Upper lobe of left lung (tissue), 4 donors: Measurements from ENCODE around the gene MDK.

Experiments
- EP300 ChIP-seq, 4 donors: sonication (generic); formaldehyde crosslinking; IDR thresholded peaks; one replicate each; pipeline ENCODE4 v1.5.1; 2017; ENCODE audit warnings: antibody characterized with exemption in 4 of 4, control low read depth in 2 of 4
- POLR2A ChIP-seq, 4 donors: fragments of 450-650 bp; IDR thresholded peaks; one replicate each; pipeline ENCODE4 v1.5.1; 2016 to 2017; ENCODE audit warnings: antibody characterized with exemption in 4 of 4, mild to moderate bottlenecking in 2 of 4
- POLR2AphosphoS5 ChIP-seq, 2 donors: sonication (generic); formaldehyde crosslinking; IDR thresholded peaks; one replicate each; pipeline ENCODE4 v1.5.1; 2017; ENCODE audit warnings: antibody characterized with exemption in 2 of 2
- TF ChIP-seq, protein P1 (sequence below), 6 experiments: fragments of 450-650 bp in 4 of 6; fragments of 200-600 bp in 2 of 6; sonication (generic) in 2 of 6; IDR thresholded peaks; one replicate each; pipeline ENCODE4 v1.5.1; 2016 to 2019; ENCODE audit warnings: antibody characterized with exemption in 6 of 6

DNA sequence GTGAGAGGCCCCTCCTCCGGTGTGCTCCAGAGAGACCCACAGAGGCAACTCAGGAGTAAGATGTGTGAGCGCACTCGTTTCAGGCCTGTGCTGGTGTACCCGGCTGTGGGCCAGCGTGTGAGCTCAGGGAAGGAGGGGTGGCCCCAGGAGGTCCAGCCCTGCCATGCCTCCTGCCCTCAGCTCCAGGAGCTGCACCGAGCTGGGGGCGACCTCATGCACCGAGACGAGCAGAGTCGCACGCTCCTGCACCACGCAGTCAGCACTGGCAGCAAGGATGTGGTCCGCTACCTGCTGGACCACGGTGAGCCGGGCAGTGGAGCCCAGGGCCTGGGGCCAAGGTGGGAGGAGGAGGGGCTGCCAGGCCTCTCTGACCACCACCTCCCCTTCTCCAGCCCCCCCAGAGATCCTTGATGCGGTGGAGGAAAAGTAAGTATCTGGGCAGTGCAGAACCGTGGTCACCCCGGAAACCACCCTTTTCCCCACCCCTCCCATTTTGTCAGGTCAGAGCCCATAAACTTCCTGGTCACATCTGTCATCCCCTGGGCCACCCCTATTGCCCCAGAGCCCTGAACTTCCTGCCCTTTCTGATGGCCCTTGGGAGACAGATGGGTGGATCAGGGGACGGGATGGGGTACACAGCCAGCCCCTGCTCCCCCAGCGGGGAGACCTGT is 2.5 kb upstream of the MDK start:
- TF ChIP-seq, protein P1, sequence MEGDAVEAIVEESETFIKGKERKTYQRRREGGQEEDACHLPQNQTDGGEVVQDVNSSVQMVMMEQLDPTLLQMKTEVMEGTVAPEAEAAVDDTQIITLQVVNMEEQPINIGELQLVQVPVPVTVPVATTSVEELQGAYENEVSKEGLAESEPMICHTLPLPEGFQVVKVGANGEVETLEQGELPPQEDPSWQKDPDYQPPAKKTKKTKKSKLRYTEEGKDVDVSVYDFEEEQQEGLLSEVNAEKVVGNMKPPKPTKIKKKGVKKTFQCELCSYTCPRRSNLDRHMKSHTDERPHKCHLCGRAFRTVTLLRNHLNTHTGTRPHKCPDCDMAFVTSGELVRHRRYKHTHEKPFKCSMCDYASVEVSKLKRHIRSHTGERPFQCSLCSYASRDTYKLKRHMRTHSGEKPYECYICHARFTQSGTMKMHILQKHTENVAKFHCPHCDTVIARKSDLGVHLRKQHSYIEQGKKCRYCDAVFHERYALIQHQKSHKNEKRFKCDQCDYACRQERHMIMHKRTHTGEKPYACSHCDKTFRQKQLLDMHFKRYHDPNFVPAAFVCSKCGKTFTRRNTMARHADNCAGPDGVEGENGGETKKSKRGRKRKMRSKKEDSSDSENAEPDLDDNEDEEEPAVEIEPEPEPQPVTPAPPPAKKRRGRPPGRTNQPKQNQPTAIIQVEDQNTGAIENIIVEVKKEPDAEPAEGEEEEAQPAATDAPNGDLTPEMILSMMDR (IDR thresholded peaks at IDR 0.05): no peak
- TF ChIP-seq POLR2A (IDR thresholded peaks at IDR 0.05): no peak
- TF ChIP-seq EP300 (IDR thresholded peaks at IDR 0.05): no peak
- TF ChIP-seq POLR2AphosphoS5 (IDR thresholded peaks at IDR 0.05): no peak
